ENCODE results near the gene TANGO2.

The TANGO2 gene

GRCh38 chr22:20087319-20088262 is 66.7 kb downstream of the TANGO2 start:
- no peak for DNase-seq (ENCODE audit: low spot score)

GRCh38 chr22:20088263-20088648 is 67.3 kb downstream of the TANGO2 start:
- no peak for DNase-seq (ENCODE audit: low spot score)

GRCh38 chr22:20089226-20089976 is 68.5 kb downstream of the TANGO2 start:
- DNase-seq (ENCODE audit: low spot score) = no peak

GRCh38 chr22:20089977-20090729 is 69.2 kb downstream of the TANGO2 start:
- peak; percentile 77 for DNase-seq (ENCODE audit: low spot score)

- DNase-seq (ENCODE audit: low spot score) = no peak
These were observed 69.9 kb downstream of the TANGO2 start for GRCh38 chr22:20090730-20091240.

GRCh38 chr22:20091690-20092476 is 71.0 kb downstream of the TANGO2 start:
- DNase-seq (ENCODE audit: low spot score) = no peak

GRCh38 chr22:20092477-20092854 is 71.6 kb downstream of the TANGO2 start:
- DNase-seq (ENCODE audit: low spot score) = no peak

GRCh38 chr22:20093418-20094196 is 72.7 kb downstream of the TANGO2 start:
- DNase-seq (ENCODE audit: low spot score) = no peak

- DNase-seq (ENCODE audit: low spot score) = no peak
These were observed 73.4 kb downstream of the TANGO2 start for GRCh38 chr22:20094197-20094807.

- DNase-seq (ENCODE audit: low spot score) = no peak
These were observed 74.6 kb downstream of the TANGO2 start for GRCh38 chr22:20095521-20095920.

GRCh38 chr22:20096574-20097420 is 75.9 kb downstream of the TANGO2 start:
- DNase-seq (ENCODE audit: low spot score) = no peak

GRCh38 chr22:20099099-20099711 is 78.3 kb downstream of the TANGO2 start:
- DNase-seq (ENCODE audit: low spot score) = no peak

GRCh38 chr22:20101638-20102037 is 80.7 kb downstream of the TANGO2 start:
- DNase-seq (ENCODE audit: low spot score) = no peak

- DNase-seq (ENCODE audit: low spot score) = no peak
These were observed 81.4 kb downstream of the TANGO2 start for GRCh38 chr22:20102203-20102780.

- DNase-seq (ENCODE audit: low spot score) = no peak
These were observed 84.7 kb downstream of the TANGO2 start for GRCh38 chr22:20105456-20106204.

GRCh38 chr22:20106205-20106848 is 85.4 kb downstream of the TANGO2 start:
- DNase-seq (ENCODE audit: low spot score) = no peak

- DNase-seq (ENCODE audit: low spot score) = no peak
These were observed 85.9 kb downstream of the TANGO2 start for GRCh38 chr22:20106849-20107237.
